Spleen (tissue), 11 donors: Measurements from ENCODE around the gene ABLIM2. TPM values are rescaled to one million over a fixed set of nuclear protein-coding genes. Genes with fewer than 3 reads are reported as not detected.

ENCODE experiments used
- DNase-seq: peaks from one replicate; pipeline ENCODE4 v3.0.0-alpha.2; 2020
- H3K27ac ChIP-seq, 8 donors: fragments of 200-600 bp; sonication (generic) in 7 of 8; 1 replicate in 4 of 8; 2 replicates in 4 of 8; pipeline versions ENCODE4 v1.5.0 to v1.8.0; 2016 to 2021; ENCODE audit warnings: inconsistent platforms in 4 of 8, mild to moderate bottlenecking in 4 of 8, moderate library complexity in 1 of 8
- H3K27me3 ChIP-seq, 7 donors: fragments of 200-600 bp; sonication (generic) in 6 of 7; replicated peaks in 1 of 7; 1 replicate in 4 of 7; 2 replicates in 3 of 7; pipeline versions ENCODE4 v1.5.0 to v1.8.0; 2016 to 2021; ENCODE audit warnings: inconsistent platforms in 3 of 7, mild to moderate bottlenecking in 1 of 7
- H3K36me3 ChIP-seq, 6 donors: fragments of 200-600 bp; sonication (generic) in 5 of 6; 1 replicate in 4 of 6; 2 replicates in 2 of 6; pipeline versions ENCODE4 v1.5.0 to v1.8.0; 2016 to 2021; ENCODE audit warnings: inconsistent platforms in 2 of 6
- H3K4me1 ChIP-seq, 6 donors: fragments of 200-600 bp; sonication (generic) in 5 of 6; 1 replicate in 3 of 6; 2 replicates in 3 of 6; pipeline versions ENCODE4 v1.5.0 to v1.8.0; 2016 to 2021; ENCODE audit warnings: inconsistent platforms in 3 of 6
- H3K4me3 ChIP-seq, 8 donors: fragments of 200-600 bp; sonication (generic) in 7 of 8; 1 replicate in 4 of 8; 2 replicates in 4 of 8; pipeline versions ENCODE4 v1.5.0 to v1.8.0; 2016 to 2021; ENCODE audit warnings: inconsistent platforms in 4 of 8, mild to moderate bottlenecking in 4 of 8, moderate library complexity in 2 of 8
- H3K9me3 ChIP-seq, 8 donors: fragments of 200-600 bp; sonication (generic) in 7 of 8; 1 replicate in 4 of 8; 2 replicates in 4 of 8; pipeline versions ENCODE4 v1.5.0 to v1.8.0; 2016 to 2021; ENCODE audit warnings: inconsistent platforms in 4 of 8
- CTCF ChIP-seq, 11 experiments: fragments of 200-600 bp in 7 of 11; fragments of 450-650 bp in 4 of 11; sonication (generic) in 4 of 11; IDR thresholded peaks in 8 of 11; conservative IDR thresholded peaks in 3 of 11; 1 replicate in 7 of 11; 2 replicates in 4 of 11; pipeline versions ENCODE4 v1.4.0 to v1.8.0; 2016 to 2021; ENCODE audit warnings: antibody characterized with exemption in 11 of 11, inconsistent platforms in 4 of 11, mild to moderate bottlenecking in 1 of 11
- POLR2A ChIP-seq, 3 donors: fragments of 450-650 bp; IDR thresholded peaks; one replicate each; pipeline ENCODE4 v1.5.1; 2017; ENCODE audit warnings: antibody characterized with exemption in 3 of 3, mild to moderate bottlenecking in 1 of 3
- POLR2AphosphoS5 ChIP-seq, 3 donors: sonication (generic); formaldehyde crosslinking; IDR thresholded peaks; one replicate each; pipeline ENCODE4 v1.5.1; 2017; ENCODE audit warnings: antibody characterized with exemption in 3 of 3
- WGBS, 5 donors: extraction: QIAGEN DNeasy Blood & Tissue Kit in 3 of 5; methylation state at CpG; one replicate each; pipeline versions ENCODE4 v1.1.5 to v1.1.7; 2013 to 2018; 5-methylcytosine and 5-hydroxymethylcytosine counted together
- intact Hi-C: fragments of 100-400 bp; cut with DNase I; formaldehyde crosslinking; loops from one replicate; pipeline ENCODE4 v1.15.0; 2023; ENCODE audit warnings: low total_unique reads
- polyA plus RNA-seq, 3 donors: library from polyadenylated mRNA; stranded (reverse); fragments of 200-250 nt; gene quantifications; one replicate each; pipeline ENCODE4 v1.2.1, GENCODE V29; 2013
- total RNA-seq, 7 donors: library from RNA; depleted of rRNA in 3 of 7; stranded (reverse); fragments of >200 nt in 3 of 7; fragmentation: NEBNext Ultra II Directional in 4 of 7; extraction: Animal tissue kit (Norgen Biotek cat#: 25700) in 4 of 7; gene quantifications; one replicate each; pipeline versions ENCODE4 v1.1.0 to v1.2.1, GENCODE V29; 2016 to 2021
- donor health status: healthy with polysubstance abuse.
- donor health status: DM: no; HTN: no; CAD: no; lungs with moderate emphysema.
- donor health status: DM: no; HTN: no; CAD: no.
- donor health status: Bipolar disorder and iron deficiency.
- donor health status: healthy.
- donor health status: DM: no; HTN: no; CAD: no.
- donor health status: DM: yes; HTN: yes; CAD: no.

ABLIM2 gene
- total and polyA plus RNA-seq, 10 donors = 11.8 to 127 (median 62.8) TPM

GRCh38 chr4:8016527-8016926 is 142.1 kb downstream of the ABLIM2 start:
- Histone ChIP-seq H3K4me3 (no peak overlapping the region), H3K36me3 (peaks cover 0 to 42% (median 2%) of the 10 kb centered on the region in 6 donors), H3K27me3 (no peaks in the 10 kb centered on the region), H3K4me1 (no peaks in the 10 kb centered on the region), H3K27ac (no peak overlapping the region), H3K9me3 (no peaks in the 10 kb centered on the region)
- DNase-seq = no peak
- WGBS, 5 donors = 72 to 83% (median 81%) methylated on average over 11 to 12 of the region's 12 CpGs
- no peak for TF ChIP-seq CTCF (IDR thresholded peaks at IDR 0.05 in 8 of 11, conservative IDR thresholded peaks at IDR 0.05 in 3 of 11)
- no peak for TF ChIP-seq POLR2A (IDR thresholded peaks at IDR 0.05)
- no peak for TF ChIP-seq POLR2AphosphoS5 (IDR thresholded peaks at IDR 0.05)
- intact Hi-C loops = no loop called here

GRCh38 chr4:8015512-8015911 is 143.1 kb downstream of the ABLIM2 start:
- 37 to 51% (median 39%) methylated on average over 4 of the region's 4 CpGs for whole genome bisulfite sequencing, 5 donors
- H3K9me3 ChIP-seq = no peaks in the 10 kb centered on the region
- no peak overlapping the region for H3K4me3 ChIP-seq
- TF ChIP-seq POLR2AphosphoS5 (IDR thresholded peaks at IDR 0.05) = no peak
- no peak for TF ChIP-seq CTCF (IDR thresholded peaks at IDR 0.05 in 8 of 11, conservative IDR thresholded peaks at IDR 0.05 in 3 of 11)
- no peak for TF ChIP-seq POLR2A (IDR thresholded peaks at IDR 0.05)
- peaks cover 0 to 9% (median 0%) of the 10 kb centered on the region in 6 donors for H3K4me1 ChIP-seq
- peaks cover 0 to 42% (median 2%) of the 10 kb centered on the region in 6 donors for H3K36me3 ChIP-seq
- no peak for DNase-seq
- no peaks in the 10 kb centered on the region for H3K27me3 ChIP-seq
- H3K27ac ChIP-seq = no peak overlapping the region
- intact Hi-C loops = no loop called here

- 77 to 82% (median 82%) methylated on average over 8 to 10 of the region's 10 CpGs for WGBS, 5 donors
Observed at GRCh38 chr4:8013976-8014726, 144.5 kb downstream of the ABLIM2 start.

More at GRCh38 chr4:8013976-8014726, 144.5 kb downstream of the ABLIM2 start:
- peaks cover 0 to 40% (median 0%) of the 10 kb centered on the region in 6 donors for H3K36me3 ChIP-seq
- no peak overlapping the region for H3K4me3 ChIP-seq
- TF ChIP-seq POLR2AphosphoS5 (IDR thresholded peaks at IDR 0.05) (no peak), CTCF (IDR thresholded peaks at IDR 0.05 in 8 of 11, conservative IDR thresholded peaks at IDR 0.05 in 3 of 11) (no peak), POLR2A (IDR thresholded peaks at IDR 0.05) (no peak)
- no peaks in the 10 kb centered on the region for H3K9me3 ChIP-seq
- peaks cover 0 to 15% (median 0%) of the 10 kb centered on the region in 6 donors for H3K4me1 ChIP-seq
- intact Hi-C loops = no loop called here
- DNase-seq = no peak
- H3K27me3 ChIP-seq = no peaks in the 10 kb centered on the region
- no peak overlapping the region for H3K27ac ChIP-seq
